Hepatocyte (in vitro differentiated cells): ENCODE results near the gene PTGER3. TPM values are rescaled to one million over a fixed set of nuclear protein-coding genes. Genes with fewer than 3 reads are reported as not detected.

Experiments used
- DNase-seq: peaks from one replicate; pipeline ENCODE4 v3.0.0-alpha.2; 2016; ENCODE audit warnings: low spot score
- H2AFZ ChIP-seq: fragments of 200-600 bp; sonication (generic); 2 replicates; pipeline ENCODE4 v1.6.0; 2016; ENCODE audit warnings: antibody characterized with exemption, mild to moderate bottlenecking
- H3K27ac ChIP-seq: fragments of 200-600 bp; sonication (generic); 2 replicates; pipeline ENCODE4 v1.5.1; 2016; ENCODE audit warnings: mild to moderate bottlenecking
- H3K27me3 ChIP-seq: fragments of 200-600 bp; sonication (generic); 2 replicates; pipeline ENCODE4 v1.6.1; 2016
- H3K36me3 ChIP-seq: fragments of 200-600 bp; sonication (generic); replicated peaks from 2 replicates; pipeline ENCODE4 v1.5.1; 2016; ENCODE audit warnings: low read depth; ENCODE audit not compliant: insufficient read depth
- H3K4me1 ChIP-seq: fragments of 200-600 bp; sonication (generic); 2 replicates; pipeline ENCODE4 v1.5.1; 2016; ENCODE audit warnings: mild to moderate bottlenecking, moderate library complexity; ENCODE audit not compliant: insufficient read depth
- H3K4me2 ChIP-seq: fragments of 200-600 bp; sonication (generic); 2 replicates; pipeline ENCODE4 v1.6.0; 2016
- H3K4me3 ChIP-seq: fragments of 200-600 bp; sonication (generic); 2 replicates; pipeline ENCODE4 v1.5.1; 2016; ENCODE audit warnings: mild to moderate bottlenecking
- H3K79me2 ChIP-seq: fragments of 200-600 bp; sonication (generic); 2 replicates; pipeline ENCODE4 v1.6.0; 2017; ENCODE audit warnings: mild to moderate bottlenecking
- H3K9me2 ChIP-seq: fragments of 200-600 bp; sonication (generic); replicated peaks from 2 replicates; pipeline ENCODE4 v1.6.0; 2017; ENCODE audit warnings: mild to moderate bottlenecking; ENCODE audit not compliant: insufficient read depth
- H3K9me3 ChIP-seq: fragments of 200-600 bp; sonication (generic); 2 replicates; pipeline ENCODE4 v1.5.1; 2016; ENCODE audit warnings: low read depth, mild to moderate bottlenecking
- H4K20me1 ChIP-seq: fragments of 200-600 bp; sonication (generic); 2 replicates; pipeline ENCODE4 v1.6.0; 2016; ENCODE audit warnings: mild to moderate bottlenecking; ENCODE audit not compliant: insufficient read depth, poor library complexity, severe bottlenecking
- EZH2 ChIP-seq: fragments of 200-600 bp; sonication (generic); IDR thresholded peaks from 2 replicates; pipeline ENCODE4 v1.6.1; 2016; ENCODE audit warnings: antibody characterized with exemption, mild to moderate bottlenecking, borderline replicate concordance
- EZH2phosphoT487 ChIP-seq: fragments of 200-600 bp; sonication (generic); IDR thresholded peaks from one replicate; pipeline ENCODE4 v1.6.1; 2018; ENCODE audit warnings: antibody characterized with exemption, mild to moderate bottlenecking, low read depth, moderate library complexity; ENCODE audit not compliant: unreplicated experiment, severe bottlenecking
- WGBS: methylation state at CpG from one replicate; pipeline ENCODE4 v1.1.6; 2016; ENCODE audit warnings: low lambda C conversion rate; ENCODE audit errors: missing lambda C conversion rate; 5-methylcytosine and 5-hydroxymethylcytosine counted together
- polyA plus RNA-seq: library from polyadenylated mRNA; unstranded; fragments of >200 nt; fragmentation: Nextera tagmentation; extraction: Ambion mirVana; gene quantifications from 2 replicates; pipeline ENCODE4 v1.2.1, GENCODE V29; 2016
- total RNA-seq: library from RNA; depleted of rRNA; stranded (reverse); fragments of >200 nt; gene quantifications from 2 replicates; pipeline ENCODE4 v1.2.3, GENCODE V29; 2014
- TF ChIP-seq, protein P1 (sequence below): fragments of 200-600 bp; sonication (generic); IDR thresholded peaks from 2 replicates; pipeline ENCODE4 v1.5.1; 2016; ENCODE audit warnings: antibody characterized with exemption, mild to moderate bottlenecking; ENCODE audit not compliant: poor library complexity

Gene PTGER3
- total and polyA plus RNA-seq, 2 experiments from 2014 or later = 1.0 to 1.4 TPM

DNA sequence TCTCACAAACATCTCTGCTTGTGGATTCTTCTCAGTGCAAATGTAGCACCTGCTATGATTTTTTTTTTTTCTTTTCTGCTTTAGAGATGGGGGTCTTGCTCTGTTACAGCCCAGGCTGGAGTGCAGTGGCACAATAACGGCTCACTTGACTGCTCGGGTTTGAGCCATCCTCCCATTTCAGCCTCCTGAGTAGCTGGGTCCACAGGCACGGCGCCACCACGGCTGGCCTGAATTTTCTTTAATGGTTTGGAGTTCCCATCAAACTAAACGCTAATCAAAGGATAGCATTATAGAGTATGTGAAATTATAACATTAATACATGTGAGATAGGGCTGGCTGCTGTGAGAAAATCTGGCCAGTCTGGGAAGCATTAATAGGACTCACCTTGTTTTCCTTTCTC lies 7.2 kb upstream of the PTGER3 start:
- H2AFZ ChIP-seq = no peak overlapping the region
- H3K9me3 ChIP-seq = no peaks in the 10 kb centered on the region
- TF ChIP-seq EZH2phosphoT487 = no peak
- TF ChIP-seq EZH2 = no peak
- TF ChIP-seq, protein P1, sequence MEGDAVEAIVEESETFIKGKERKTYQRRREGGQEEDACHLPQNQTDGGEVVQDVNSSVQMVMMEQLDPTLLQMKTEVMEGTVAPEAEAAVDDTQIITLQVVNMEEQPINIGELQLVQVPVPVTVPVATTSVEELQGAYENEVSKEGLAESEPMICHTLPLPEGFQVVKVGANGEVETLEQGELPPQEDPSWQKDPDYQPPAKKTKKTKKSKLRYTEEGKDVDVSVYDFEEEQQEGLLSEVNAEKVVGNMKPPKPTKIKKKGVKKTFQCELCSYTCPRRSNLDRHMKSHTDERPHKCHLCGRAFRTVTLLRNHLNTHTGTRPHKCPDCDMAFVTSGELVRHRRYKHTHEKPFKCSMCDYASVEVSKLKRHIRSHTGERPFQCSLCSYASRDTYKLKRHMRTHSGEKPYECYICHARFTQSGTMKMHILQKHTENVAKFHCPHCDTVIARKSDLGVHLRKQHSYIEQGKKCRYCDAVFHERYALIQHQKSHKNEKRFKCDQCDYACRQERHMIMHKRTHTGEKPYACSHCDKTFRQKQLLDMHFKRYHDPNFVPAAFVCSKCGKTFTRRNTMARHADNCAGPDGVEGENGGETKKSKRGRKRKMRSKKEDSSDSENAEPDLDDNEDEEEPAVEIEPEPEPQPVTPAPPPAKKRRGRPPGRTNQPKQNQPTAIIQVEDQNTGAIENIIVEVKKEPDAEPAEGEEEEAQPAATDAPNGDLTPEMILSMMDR = no peak
- no peak overlapping the region for H3K27ac ChIP-seq
- H3K4me1 ChIP-seq = no peaks in the 10 kb centered on the region
- no peaks in the 10 kb centered on the region for H4K20me1 ChIP-seq
- H3K79me2 ChIP-seq = no peaks in the 10 kb centered on the region
- 96% methylated on average over 6 of the region's 6 CpGs for WGBS
- no peaks in the 10 kb centered on the region for H3K9me2 ChIP-seq
- no peaks in the 10 kb centered on the region for H3K36me3 ChIP-seq
- peaks cover 3% of the 10 kb centered on the region for H3K27me3 ChIP-seq
- H3K4me2 ChIP-seq = no peak overlapping the region
- no peak overlapping the region for H3K4me3 ChIP-seq
- DNase-seq = no peak

DNA sequence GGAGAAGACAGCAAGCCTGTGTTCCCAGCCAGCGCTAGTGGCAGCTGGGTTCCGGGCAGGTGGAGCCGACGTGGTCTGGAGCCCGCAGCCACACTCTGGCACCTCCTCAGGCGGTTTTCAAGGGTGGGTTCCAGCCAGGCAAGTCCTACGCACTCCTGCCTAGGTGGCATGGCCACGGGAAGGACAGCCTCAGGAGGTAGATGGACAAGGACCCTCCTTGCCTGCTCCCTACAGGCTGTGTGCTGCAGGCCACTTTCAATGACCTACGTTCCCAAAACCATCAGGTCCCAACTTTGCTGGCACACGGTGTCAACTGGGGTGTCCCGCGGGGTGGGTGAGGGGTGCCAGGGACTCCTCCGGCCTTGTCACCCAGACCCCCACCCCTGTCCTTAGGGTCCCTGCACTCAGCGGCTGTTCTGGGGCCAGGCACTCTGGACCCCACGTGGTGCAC lies 6.7 kb upstream of the PTGER3 start:
- H3K9me2 ChIP-seq = no peaks in the 10 kb centered on the region
- no peaks in the 10 kb centered on the region for H3K9me3 ChIP-seq
- no peak overlapping the region for H3K4me3 ChIP-seq
- H3K79me2 ChIP-seq = no peaks in the 10 kb centered on the region
- WGBS = 88% methylated on average over 15 of the region's 15 CpGs
- H2AFZ ChIP-seq = no peak overlapping the region
- no peaks in the 10 kb centered on the region for H3K4me1 ChIP-seq
- H3K27me3 ChIP-seq = peaks cover 3% of the 10 kb centered on the region
- DNase-seq = no peak
- H4K20me1 ChIP-seq = no peaks in the 10 kb centered on the region
- TF ChIP-seq, protein P1 = no peak
- TF ChIP-seq EZH2phosphoT487 = no peak
- TF ChIP-seq EZH2 = no peak
- no peaks in the 10 kb centered on the region for H3K36me3 ChIP-seq
- no peak overlapping the region for H3K4me2 ChIP-seq
- no peak overlapping the region for H3K27ac ChIP-seq

DNA sequence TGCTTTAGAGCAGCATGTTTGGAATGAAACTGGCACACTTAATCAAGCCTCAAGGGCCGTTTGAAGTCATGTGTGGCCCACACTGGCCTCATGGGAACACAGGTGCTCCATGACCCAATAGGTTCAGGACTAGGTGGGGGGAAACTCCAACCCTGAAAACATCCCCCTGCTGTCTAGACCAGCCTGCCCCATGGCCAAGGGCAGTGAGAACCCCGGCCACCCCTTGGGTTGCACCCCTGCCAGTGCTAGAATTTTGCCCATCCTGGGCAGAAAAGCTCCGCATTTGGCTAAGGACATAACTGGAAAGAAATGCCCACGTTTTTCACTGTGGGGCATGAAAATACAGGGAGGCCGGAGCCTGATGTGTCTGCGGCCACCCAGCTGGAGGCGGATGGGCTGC lies 6.1 kb upstream of the PTGER3 start:
- H2AFZ ChIP-seq = no peak overlapping the region
- peaks cover 8% of the 10 kb centered on the region for H3K27me3 ChIP-seq
- WGBS = 88% methylated on average over 7 of the region's 7 CpGs
- TF ChIP-seq EZH2 (no peak), EZH2phosphoT487 (no peak)
- TF ChIP-seq, protein P1 = no peak
- H3K27ac ChIP-seq = no peak overlapping the region
- H3K4me1 ChIP-seq = no peaks in the 10 kb centered on the region
- no peak overlapping the region for H3K4me3 ChIP-seq
- H4K20me1 ChIP-seq = no peaks in the 10 kb centered on the region
- DNase-seq = no peak
- no peak overlapping the region for H3K4me2 ChIP-seq
- no peaks in the 10 kb centered on the region for H3K9me3 ChIP-seq
- no peaks in the 10 kb centered on the region for H3K9me2 ChIP-seq
- H3K36me3 ChIP-seq = no peaks in the 10 kb centered on the region
- no peaks in the 10 kb centered on the region for H3K79me2 ChIP-seq

DNA sequence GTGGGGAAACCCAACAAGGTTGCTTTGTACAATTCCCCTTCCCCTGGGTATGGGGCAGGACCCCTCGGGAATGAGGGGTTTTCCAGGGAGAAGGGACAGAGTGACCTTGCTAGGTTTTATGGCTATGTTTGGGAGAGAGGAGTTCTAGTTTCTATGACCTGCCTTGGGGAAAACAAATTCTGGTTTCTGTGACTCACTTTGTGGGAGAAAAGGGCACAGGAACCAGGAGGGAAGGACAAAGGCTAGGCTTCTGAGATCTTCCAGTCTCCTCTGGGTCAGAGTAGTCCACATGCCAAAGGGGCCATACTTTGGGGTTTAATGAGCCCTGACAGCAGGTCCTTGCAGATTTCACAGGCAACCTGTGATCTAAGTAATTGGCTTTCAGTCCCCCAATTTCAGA lies 5.5 kb upstream of the PTGER3 start:
- Histone ChIP-seq H3K79me2 (no peaks in the 10 kb centered on the region), H3K9me3 (no peaks in the 10 kb centered on the region), H3K36me3 (no peaks in the 10 kb centered on the region), H3K9me2 (no peaks in the 10 kb centered on the region), H3K4me1 (peaks cover 2% of the 10 kb centered on the region), H4K20me1 (no peaks in the 10 kb centered on the region), H3K27me3 (peaks cover 14% of the 10 kb centered on the region), H3K27ac (no peak overlapping the region), H2AFZ (no peak overlapping the region), H3K4me3 (no peak overlapping the region), H3K4me2 (no peak overlapping the region)
- 57% methylated on average over 1 of the region's 1 CpG for WGBS
- TF ChIP-seq, protein P1 = no peak
- TF ChIP-seq EZH2 (no peak), EZH2phosphoT487 (no peak)
- DNase-seq = no peak
